CD4-positive, alpha-beta memory T cell (primary cell): ENCODE measurements around the gene MCRS1. TPM values are rescaled to one million over a fixed set of nuclear protein-coding genes. Genes with fewer than 3 reads are reported as not detected.

ENCODE experiments used
- CTCF ChIA-PET: fragments of 350-600 bp; sonication (Branson Sonifier 250); formaldehyde crosslinking; loops from one replicate; lab custom pipeline; 2021; ENCODE audit warnings: inconsistent platforms; ENCODE audit not compliant: partially characterized antibody; lab: Charles Lee
- POLR2A ChIA-PET: fragments of 350-600 bp; sonication (Branson Sonifier 250); formaldehyde crosslinking; loops from one replicate; lab custom pipeline; 2021; ENCODE audit not compliant: partially characterized antibody; lab: Charles Lee
- DNase-seq, 5 donors: peaks; one replicate each; pipeline versions ENCODE4 v3.0.0 to v3.0.0-alpha.2; 2020 to 2022; ENCODE audit warnings: mixed read lengths in 1 of 5
- H3K27ac ChIP-seq: one replicate; pipeline ENCODE4 v1.7.0; 2013; ENCODE audit warnings: low read depth, low read length
- H3K27me3 ChIP-seq: 2 replicates; pipeline ENCODE4 v1.7.0; 2013; ENCODE audit warnings: mild to moderate bottlenecking, low read length, moderate library complexity; ENCODE audit not compliant: insufficient read depth
- H3K36me3 ChIP-seq: 2 replicates; pipeline ENCODE4 v1.7.0; 2013; ENCODE audit warnings: mild to moderate bottlenecking, low read length, moderate library complexity; ENCODE audit not compliant: insufficient read depth
- H3K4me1 ChIP-seq: 2 replicates; pipeline ENCODE4 v1.7.0; 2013; ENCODE audit warnings: mild to moderate bottlenecking, low read length, moderate library complexity; ENCODE audit not compliant: insufficient read depth
- H3K4me3 ChIP-seq, 2 donors: one replicate each; pipeline ENCODE4 v1.7.0; 2013; ENCODE audit warnings: low read length in 2 of 2, mild to moderate bottlenecking in 1 of 2
- H3K9me3 ChIP-seq, 2 donors: one replicate each; pipeline ENCODE4 v1.7.0; 2013; ENCODE audit warnings: low read length in 2 of 2, control low read depth in 1 of 2; ENCODE audit not compliant: control insufficient read depth in 1 of 2
- H3K27ac Mint-ChIP-seq, 7 donors: one replicate each; pipeline ENCODE4 v1.8.0; 2020 to 2021; ENCODE audit warnings: mixed read lengths in 7 of 7, mild to moderate bottlenecking in 6 of 7, inconsistent platforms in 3 of 7, moderate library complexity in 3 of 7
- H3K27me3 Mint-ChIP-seq, 2 donors: one replicate each; pipeline ENCODE4 v1.8.0; 2020 to 2021; ENCODE audit warnings: mixed read lengths in 2 of 2
- H3K36me3 Mint-ChIP-seq, 2 donors: one replicate each; pipeline ENCODE4 v1.8.0; 2020 to 2021; ENCODE audit warnings: mixed read lengths in 2 of 2, inconsistent platforms in 1 of 2, mild to moderate bottlenecking in 1 of 2
- H3K4me1 Mint-ChIP-seq, 4 donors: one replicate each; pipeline ENCODE4 v1.8.0; 2020 to 2021; ENCODE audit warnings: mixed read lengths in 4 of 4, mild to moderate bottlenecking in 1 of 4
- H3K4me3 Mint-ChIP-seq, 8 donors: one replicate each; pipeline ENCODE4 v1.8.0; 2020 to 2021; ENCODE audit warnings: mixed read lengths in 8 of 8, mild to moderate bottlenecking in 7 of 8, moderate library complexity in 6 of 8, inconsistent platforms in 3 of 8
- H3K9me3 Mint-ChIP-seq, 8 donors: one replicate each; pipeline ENCODE4 v1.8.0; 2020 to 2021; ENCODE audit warnings: mixed read lengths in 8 of 8, mild to moderate bottlenecking in 5 of 8, inconsistent platforms in 3 of 8, moderate library complexity in 1 of 8
- intact Hi-C: fragments of 100-400 bp; cut with micrococcal nuclease; formaldehyde crosslinking; loops from one replicate; pipeline ENCODE4 v1.15.1; 2023
- polyA plus RNA-seq, 2 donors: library from polyadenylated mRNA; unstranded; fragments of 300-500 nt; fragmentation: Illumina TruSeq; gene quantifications; one replicate each; pipeline ENCODE4 v1.2.3, GENCODE V29; 2021
- total RNA-seq, 2 experiments: library from RNA; stranded (reverse); gene quantifications; one replicate each; pipeline ENCODE4 v1.2.3, GENCODE V29; 2021

Gene MCRS1
- total and polyA plus RNA-seq, 4 experiments from 2014 or later, result 58.0 to 78.4 (median 68.3) TPM

DNA sequence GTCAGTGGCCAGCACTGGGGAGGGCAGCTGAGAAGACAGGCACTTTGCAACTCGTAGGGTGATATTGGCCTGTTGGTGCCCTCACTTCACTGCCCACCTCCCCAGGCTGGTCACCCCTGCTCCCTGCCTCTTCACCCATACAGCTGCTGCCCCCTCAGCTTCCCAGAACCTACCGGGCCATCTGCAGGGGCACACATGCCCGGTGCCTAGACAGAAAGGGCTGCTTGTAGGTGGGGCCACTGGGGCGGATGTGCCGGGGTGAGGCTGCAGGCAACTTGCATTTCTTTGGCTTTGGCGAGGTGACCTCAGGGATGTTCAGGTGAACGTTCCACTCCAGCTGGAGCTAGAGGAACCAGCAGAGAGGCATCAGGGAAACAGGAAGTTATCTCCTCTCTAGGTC lies 20.3 kb upstream of the MCRS1 start:
- Histone ChIP-seq H3K9me3 (no peaks in the 10 kb centered on the region), H3K36me3 (no peaks in the 10 kb centered on the region), H3K4me1 (no peaks in the 10 kb centered on the region), H3K27me3 (no peaks in the 10 kb centered on the region), H3K4me3 (no peak overlapping the region), H3K27ac (no peak overlapping the region)
- no peak overlapping the region for H3K27ac Mint-ChIP-seq
- no peaks in the 10 kb centered on the region for H3K4me1 Mint-ChIP-seq
- peaks cover 0 to 6% (median 0%) of the 10 kb centered on the region in 8 donors for H3K9me3 Mint-ChIP-seq
- ChIA-PET CTCF (no interaction called here), POLR2A (no interaction called here)
- no peak overlapping the region for H3K4me3 Mint-ChIP-seq
- no peak for DNase-seq
- intact Hi-C loops, result no loop called here
- no peaks in the 10 kb centered on the region for H3K27me3 Mint-ChIP-seq
- peaks cover 5 to 35% of the 10 kb centered on the region in 2 donors for H3K36me3 Mint-ChIP-seq

DNA sequence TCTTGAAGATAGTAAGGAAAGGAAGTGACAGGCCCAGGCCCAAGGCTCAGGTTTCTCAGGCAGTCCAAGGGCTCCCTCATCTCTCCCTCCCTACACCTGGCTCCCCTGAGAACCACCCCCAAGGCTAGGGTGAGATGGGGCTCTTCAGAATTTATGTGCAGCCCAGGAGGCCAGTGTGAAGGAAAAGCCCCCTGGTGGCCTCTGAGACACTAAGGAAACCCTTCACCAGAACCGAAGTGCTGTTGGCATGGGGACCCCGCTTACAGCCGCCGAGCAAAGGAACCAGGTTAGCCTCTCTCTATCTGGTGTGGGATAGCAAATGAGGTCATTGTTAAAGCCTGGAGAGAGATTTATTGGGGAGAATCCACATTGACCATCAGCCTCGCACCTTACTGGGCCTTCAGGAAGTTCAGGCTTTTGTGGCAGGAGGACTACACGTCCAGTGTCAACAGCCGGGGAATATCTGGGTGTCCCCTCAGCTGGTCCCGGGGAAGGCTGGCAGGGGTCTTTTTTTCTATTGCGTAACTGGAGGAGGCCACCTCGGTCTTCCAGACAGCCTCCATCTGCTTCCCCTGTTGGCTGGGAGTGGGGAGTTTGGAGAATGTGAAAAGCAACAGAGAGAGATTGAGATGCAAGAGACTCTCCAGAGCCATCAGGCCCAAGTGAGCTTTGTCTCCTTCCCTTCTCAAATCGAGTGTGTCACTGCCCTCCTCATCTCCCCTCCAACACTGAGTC lies 19.4 kb upstream of the MCRS1 start:
- ChIA-PET POLR2A (no interaction called here), CTCF (no interaction called here)
- Mint-ChIP-seq H3K9me3 (peaks cover 0 to 6% (median 0%) of the 10 kb centered on the region in 8 donors), H3K36me3 (peaks cover 9 to 40% of the 10 kb centered on the region in 2 donors), H3K4me1 (no peaks in the 10 kb centered on the region), H3K27me3 (no peaks in the 10 kb centered on the region), H3K27ac (no peak overlapping the region), H3K4me3 (no peak overlapping the region)
- DNase-seq, result no peak
- H3K4me1 ChIP-seq, result no peaks in the 10 kb centered on the region
- no peaks in the 10 kb centered on the region for H3K9me3 ChIP-seq
- H3K27me3 ChIP-seq, result no peaks in the 10 kb centered on the region
- no peaks in the 10 kb centered on the region for H3K36me3 ChIP-seq
- no peak overlapping the region for H3K4me3 ChIP-seq
- no peak overlapping the region for H3K27ac ChIP-seq
- intact Hi-C loops, result no loop called here

GRCh38 chr12:49585477-49586459 lies 17.8 kb upstream of the MCRS1 start:
- Mint-ChIP-seq H3K27ac (peak overlapping the region in 1 of 7 donors; percentile 12), H3K4me1 (peaks cover 0 to 3% (median 0%) of the 10 kb centered on the region in 4 donors), H3K36me3 (peaks cover 9 to 40% of the 10 kb centered on the region in 2 donors), H3K4me3 (no peak overlapping the region), H3K27me3 (no peaks in the 10 kb centered on the region), H3K9me3 (peaks cover 0 to 1% (median 0%) of the 10 kb centered on the region in 8 donors)
- Histone ChIP-seq H3K27ac (no peak overlapping the region), H3K27me3 (no peaks in the 10 kb centered on the region), H3K4me3 (no peak overlapping the region), H3K36me3 (no peaks in the 10 kb centered on the region), H3K4me1 (no peaks in the 10 kb centered on the region), H3K9me3 (no peaks in the 10 kb centered on the region)
- CTCF ChIA-PET, result interaction anchor here (2.1 kb wide), 1 partner anchor 227 kb away, joined by 5 read pairs; no protein-coding TSS in a partner anchor
- no peak for DNase-seq
- POLR2A ChIA-PET, result no interaction called here
- intact Hi-C loops, result no loop called here

DNA sequence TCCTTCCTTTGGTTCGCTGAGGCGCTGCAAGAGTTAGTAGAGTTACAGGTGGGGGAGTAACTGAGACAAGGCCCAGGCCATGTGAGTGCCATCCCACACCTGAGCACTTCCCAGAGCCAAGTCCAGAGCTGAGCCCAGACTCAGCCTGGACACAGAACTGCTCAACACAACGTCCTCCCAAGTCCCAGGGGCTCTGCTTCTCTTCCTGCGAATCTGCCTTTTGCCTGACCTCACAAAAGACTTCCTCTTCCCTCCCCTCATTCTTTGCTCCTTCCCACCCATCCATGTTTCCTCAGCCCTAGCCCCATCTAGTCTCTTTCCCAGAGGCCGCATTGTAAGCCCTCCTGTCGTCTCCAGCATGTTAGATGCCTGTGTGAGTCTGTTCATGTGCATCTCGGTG lies 16.6 kb upstream of the MCRS1 start:
- Mint-ChIP-seq H3K9me3 (no peaks in the 10 kb centered on the region), H3K27me3 (no peaks in the 10 kb centered on the region), H3K4me1 (peaks cover 0 to 6% (median 3%) of the 10 kb centered on the region in 4 donors), H3K36me3 (peaks cover 9 to 31% of the 10 kb centered on the region in 2 donors), H3K27ac (no peak overlapping the region), H3K4me3 (no peak overlapping the region)
- Histone ChIP-seq H3K9me3 (no peaks in the 10 kb centered on the region), H3K4me3 (no peak overlapping the region), H3K4me1 (no peaks in the 10 kb centered on the region), H3K27me3 (no peaks in the 10 kb centered on the region), H3K27ac (no peak overlapping the region), H3K36me3 (no peaks in the 10 kb centered on the region)
- intact Hi-C loops, result no loop called here
- POLR2A ChIA-PET, result interaction anchor here (0.9 kb wide), 1 partner anchor 38 kb away, joined by 5 read pairs; the partner anchor contains the start of gene PRPF40B
- CTCF ChIA-PET, result interaction anchor here (2.1 kb wide), 1 partner anchor 226 kb away, joined by 5 read pairs; no protein-coding TSS in a partner anchor
- DNase-seq, result no peak

GRCh38 chr12:49583366-49584094 lies 15.6 kb upstream of the MCRS1 start:
- ChIA-PET CTCF (interaction anchor here (2.1 to 7.0 kb wide), 3 partner anchors 32 to 225 kb away, joined by 5 to 64 read pairs (median 44); no protein-coding TSS in a partner anchor), POLR2A (interaction anchor here (0.9 kb wide), 1 partner anchor 39 kb away, joined by 5 read pairs; the partner anchor contains the start of gene PRPF40B)
- H3K36me3 Mint-ChIP-seq, result peaks cover 10 to 31% of the 10 kb centered on the region in 2 donors
- no peaks in the 10 kb centered on the region for H3K27me3 ChIP-seq
- intact Hi-C loops, result no loop called here
- no peaks in the 10 kb centered on the region for H3K4me1 ChIP-seq
- H3K4me3 ChIP-seq, result no peak overlapping the region
- H3K9me3 Mint-ChIP-seq, result no peaks in the 10 kb centered on the region
- H3K4me1 Mint-ChIP-seq, result peaks cover 0 to 6% (median 4%) of the 10 kb centered on the region in 4 donors
- no peak overlapping the region for H3K27ac Mint-ChIP-seq
- H3K9me3 ChIP-seq, result no peaks in the 10 kb centered on the region
- no peaks in the 10 kb centered on the region for H3K27me3 Mint-ChIP-seq
- no peak for DNase-seq
- H3K36me3 ChIP-seq, result no peaks in the 10 kb centered on the region
- H3K27ac ChIP-seq, result no peak overlapping the region
- no peak overlapping the region for H3K4me3 Mint-ChIP-seq

DNA sequence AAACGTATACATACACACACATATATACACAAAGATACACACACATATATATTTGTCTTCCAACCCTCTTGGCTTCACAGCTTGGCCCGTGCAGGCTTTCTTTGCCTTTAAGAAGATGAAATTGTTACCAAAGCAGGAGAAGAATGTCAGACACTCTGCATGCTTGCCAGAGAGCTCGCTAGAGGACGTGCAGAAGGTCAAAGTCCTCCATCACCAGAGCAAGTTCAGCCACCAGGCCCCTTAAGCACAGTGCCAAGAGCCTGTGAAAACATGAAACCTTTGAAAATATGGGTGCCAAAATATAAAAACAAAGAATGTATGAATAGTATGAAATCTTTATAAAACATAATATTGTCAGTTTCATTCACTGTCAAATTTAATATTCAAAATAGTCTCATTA lies 14.9 kb upstream of the MCRS1 start:
- no peaks in the 10 kb centered on the region for H3K36me3 ChIP-seq
- H3K27ac ChIP-seq, result no peak overlapping the region
- Mint-ChIP-seq H3K4me3 (no peak overlapping the region), H3K27ac (peak overlapping the region in 1 of 7 donors; percentile 67), H3K36me3 (peaks cover 11 to 31% of the 10 kb centered on the region in 2 donors), H3K27me3 (no peaks in the 10 kb centered on the region), H3K9me3 (no peaks in the 10 kb centered on the region), H3K4me1 (peaks cover 0 to 6% (median 4%) of the 10 kb centered on the region in 4 donors)
- H3K4me1 ChIP-seq, result no peaks in the 10 kb centered on the region
- no peaks in the 10 kb centered on the region for H3K27me3 ChIP-seq
- no peaks in the 10 kb centered on the region for H3K9me3 ChIP-seq
- no peak for DNase-seq
- ChIA-PET CTCF (interaction anchor here (1.6 to 7.0 kb wide), 3 partner anchors 22 to 224 kb away, joined by 4 to 64 read pairs (median 44); no protein-coding TSS in a partner anchor), POLR2A (no interaction called here)
- intact Hi-C loops, result no loop called here
- no peak overlapping the region for H3K4me3 ChIP-seq
